Fibroblast of lung (primary cell): ENCODE measurements around the gene OXGR1.

Experiments
- CTCF ChIP-seq, 2 donors: IDR thresholded peaks in 1 of 2; conservative IDR thresholded peaks in 1 of 2; 1 replicate in 1 of 2; 2 replicates in 1 of 2; pipeline ENCODE4 v1.5.1; 2011 to 2012; ENCODE audit warnings: low read length in 2 of 2, control low read depth in 1 of 2, inconsistent platforms in 1 of 2, low read depth in 1 of 2, mild to moderate bottlenecking in 1 of 2
- EZH2 ChIP-seq: IDR thresholded peaks from 2 replicates; pipeline ENCODE4 v1.5.1; 2012; ENCODE audit warnings: low read length, control low read depth, mild to moderate bottlenecking; ENCODE audit errors: missing control alignments

- TF ChIP-seq CTCF (conservative IDR thresholded peaks at IDR 0.05 in 1 of 2, IDR thresholded peaks at IDR 0.05 in 1 of 2; ENCODE audit: low read depth in 1 of 2, low read length in 2 of 2) (no peak), EZH2 (no peak)
Measured at GRCh38 chr13:97019236-97019635, 25.0 kb upstream of the OXGR1 start.
